ENCODE results near the gene NPHP4.

DNA sequence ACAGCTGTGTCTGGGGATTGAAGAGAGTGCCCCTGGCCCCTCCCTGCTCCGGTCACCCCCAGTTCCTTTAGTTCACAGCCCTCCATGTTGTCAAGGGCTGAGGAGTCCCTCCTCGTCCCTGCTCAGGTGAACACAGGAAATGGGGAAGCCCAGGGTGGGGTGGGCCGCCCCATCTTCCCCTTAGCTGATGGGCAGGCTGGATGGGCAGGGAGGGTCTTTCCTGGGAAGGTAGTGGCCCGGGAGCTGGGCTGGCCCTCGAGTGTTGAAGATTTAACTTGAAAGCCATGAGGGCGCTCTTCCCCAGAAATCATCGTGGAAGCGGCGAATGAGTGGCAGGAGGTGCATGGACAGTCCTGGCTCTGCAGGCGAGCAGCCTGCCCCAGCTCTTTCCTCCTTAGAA lies 18.3 kb upstream of the NPHP4 start:
- TF ChIP-seq, protein P1, sequence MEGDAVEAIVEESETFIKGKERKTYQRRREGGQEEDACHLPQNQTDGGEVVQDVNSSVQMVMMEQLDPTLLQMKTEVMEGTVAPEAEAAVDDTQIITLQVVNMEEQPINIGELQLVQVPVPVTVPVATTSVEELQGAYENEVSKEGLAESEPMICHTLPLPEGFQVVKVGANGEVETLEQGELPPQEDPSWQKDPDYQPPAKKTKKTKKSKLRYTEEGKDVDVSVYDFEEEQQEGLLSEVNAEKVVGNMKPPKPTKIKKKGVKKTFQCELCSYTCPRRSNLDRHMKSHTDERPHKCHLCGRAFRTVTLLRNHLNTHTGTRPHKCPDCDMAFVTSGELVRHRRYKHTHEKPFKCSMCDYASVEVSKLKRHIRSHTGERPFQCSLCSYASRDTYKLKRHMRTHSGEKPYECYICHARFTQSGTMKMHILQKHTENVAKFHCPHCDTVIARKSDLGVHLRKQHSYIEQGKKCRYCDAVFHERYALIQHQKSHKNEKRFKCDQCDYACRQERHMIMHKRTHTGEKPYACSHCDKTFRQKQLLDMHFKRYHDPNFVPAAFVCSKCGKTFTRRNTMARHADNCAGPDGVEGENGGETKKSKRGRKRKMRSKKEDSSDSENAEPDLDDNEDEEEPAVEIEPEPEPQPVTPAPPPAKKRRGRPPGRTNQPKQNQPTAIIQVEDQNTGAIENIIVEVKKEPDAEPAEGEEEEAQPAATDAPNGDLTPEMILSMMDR (IDR thresholded peaks at IDR 0.05): no peak
- no peak for TF ChIP-seq POLR2A (IDR thresholded peaks at IDR 0.05)

Data from right lobe of liver (tissue), 4 donors.